ENCODE data around the gene MRPL55.
A peak's percentile ranks its signal among the peaks of the same experiment; 100 is the strongest.

The MRPL55 gene

GRCh38 chr1:228083871-228084278, 25.2 kb downstream of the MRPL55 start:
- no peak for DNase-seq

GRCh38 chr1:228082918-228083870, 25.9 kb downstream of the MRPL55 start:
- DNase-seq = peak; percentile 51

GRCh38 chr1:228082214-228082917, 26.7 kb downstream of the MRPL55 start, which contains the start of gene ARF1:
Gene ARF1, plus strand, starts transcription at chr1:228082708. Its CDS starts 14,407 bp downstream, at chr1:228097115.
- DNase-seq = peak; percentile 95

GRCh38 chr1:228081578-228082213, 27.4 kb downstream of the MRPL55 start:
- no peak for DNase-seq

- no peak for DNase-seq
Measured at GRCh38 chr1:228081144-228081543, 28.0 kb downstream of the MRPL55 start.

- DNase-seq = no peak
Measured at GRCh38 chr1:228079601-228080263, 29.4 kb downstream of the MRPL55 start.

- DNase-seq = no peak
Measured at GRCh38 chr1:228079013-228079412, 30.1 kb downstream of the MRPL55 start.

- no peak for DNase-seq
Measured at GRCh38 chr1:228077565-228078330, 31.4 kb downstream of the MRPL55 start.

GRCh38 chr1:228076796-228077430, 32.2 kb downstream of the MRPL55 start:
- no peak for DNase-seq

GRCh38 chr1:228075801-228076271, 33.3 kb downstream of the MRPL55 start:
- DNase-seq = no peak

- no peak for DNase-seq
Measured at GRCh38 chr1:228074954-228075730, 34.0 kb downstream of the MRPL55 start.

- no peak for DNase-seq
Measured at GRCh38 chr1:228073857-228074545, 35.1 kb downstream of the MRPL55 start.

GRCh38 chr1:228073061-228073856, 35.8 kb downstream of the MRPL55 start:
- no peak for DNase-seq

- no peak for DNase-seq
Measured at GRCh38 chr1:228072658-228073043, 36.4 kb downstream of the MRPL55 start.

- DNase-seq = no peak
Measured at GRCh38 chr1:228071839-228072657, 37.1 kb downstream of the MRPL55 start.

- no peak for DNase-seq
Measured at GRCh38 chr1:228070851-228071250, 38.2 kb downstream of the MRPL55 start.

- DNase-seq = no peak
Measured at GRCh38 chr1:228070173-228070572, 38.9 kb downstream of the MRPL55 start.

GRCh38 chr1:228068359-228068758, 40.7 kb downstream of the MRPL55 start:
- no peak for DNase-seq

Measured in activated gamma-delta T cell (primary cell).